Gastroesophageal sphincter (tissue), 4 donors: ENCODE results near the gene CNEP1R1. TPM values are rescaled to one million over a fixed set of nuclear protein-coding genes. Genes with fewer than 3 reads are reported as not detected.

Experiments
- ATAC-seq: fragments of 150-250 bp; one replicate; pipeline ENCODE4 v1.9.1; 2016; ENCODE audit warnings: mild to moderate bottlenecking, moderate library complexity
- H3K27ac ChIP-seq, 4 donors: fragments of 200-600 bp; sonication (generic) in 3 of 4; 1 replicate in 3 of 4; 2 replicates in 1 of 4; pipeline ENCODE4 v1.5.1; 2016 to 2019
- H3K27me3 ChIP-seq: fragments of 200-600 bp; sonication (generic); one replicate; pipeline ENCODE4 v1.5.1; 2019
- H3K36me3 ChIP-seq, 2 donors: fragments of 200-600 bp; sonication (generic); one replicate each; pipeline ENCODE4 v1.5.1; 2019; ENCODE audit warnings: control low read depth in 1 of 2
- H3K4me1 ChIP-seq, 3 donors: fragments of 200-600 bp; sonication (generic); 1 replicate in 2 of 3; 2 replicates in 1 of 3; pipeline ENCODE4 v1.5.1; 2016 to 2019; ENCODE audit warnings: control low read depth in 2 of 3
- H3K4me3 ChIP-seq, 2 donors: fragments of 200-600 bp; sonication (generic); one replicate each; pipeline ENCODE4 v1.5.1; 2019; ENCODE audit warnings: mild to moderate bottlenecking in 1 of 2, moderate library complexity in 1 of 2
- H3K9me3 ChIP-seq, 3 donors: fragments of 200-600 bp; sonication (generic); one replicate each; pipeline ENCODE4 v1.5.1; 2017 to 2019; ENCODE audit warnings: control low read depth in 2 of 3
- EP300 ChIP-seq: sonication (generic); formaldehyde crosslinking; IDR thresholded peaks from one replicate; pipeline ENCODE4 v1.6.1; 2017; ENCODE audit warnings: antibody characterized with exemption, mild to moderate bottlenecking
- POLR2A ChIP-seq, 2 donors: fragments of 450-650 bp; IDR thresholded peaks; one replicate each; pipeline ENCODE4 v1.6.1; 2017; ENCODE audit warnings: antibody characterized with exemption in 2 of 2, mild to moderate bottlenecking in 2 of 2, moderate library complexity in 1 of 2
- POLR2AphosphoS5 ChIP-seq: sonication (generic); formaldehyde crosslinking; IDR thresholded peaks from one replicate; pipeline ENCODE4 v1.6.1; 2017; ENCODE audit warnings: antibody characterized with exemption
- WGBS, 2 donors: methylation state at CpG; one replicate each; pipeline ENCODE4 v1.1.5; 2018; ENCODE audit warnings: low coverage in 1 of 2; 5-methylcytosine and 5-hydroxymethylcytosine counted together
- total RNA-seq, 4 donors: library from RNA; depleted of rRNA; stranded (reverse); fragments of >200 nt; gene quantifications; one replicate each; pipeline ENCODE4 v1.1.0, GENCODE V29; 2016
- TF ChIP-seq, protein P1 (sequence below), 4 experiments: fragments of 200-600 bp in 2 of 4; fragments of 450-650 bp in 2 of 4; sonication (generic) in 1 of 4; IDR thresholded peaks; one replicate each; pipeline ENCODE4 v1.5.1; 2017 to 2019; ENCODE audit warnings: antibody characterized with exemption in 4 of 4, mild to moderate bottlenecking in 2 of 4, moderate library complexity in 2 of 4

The CNEP1R1 gene
- total RNA-seq, 4 donors from 2014 or later = 11.6 to 21.8 (median 15.5) TPM

DNA sequence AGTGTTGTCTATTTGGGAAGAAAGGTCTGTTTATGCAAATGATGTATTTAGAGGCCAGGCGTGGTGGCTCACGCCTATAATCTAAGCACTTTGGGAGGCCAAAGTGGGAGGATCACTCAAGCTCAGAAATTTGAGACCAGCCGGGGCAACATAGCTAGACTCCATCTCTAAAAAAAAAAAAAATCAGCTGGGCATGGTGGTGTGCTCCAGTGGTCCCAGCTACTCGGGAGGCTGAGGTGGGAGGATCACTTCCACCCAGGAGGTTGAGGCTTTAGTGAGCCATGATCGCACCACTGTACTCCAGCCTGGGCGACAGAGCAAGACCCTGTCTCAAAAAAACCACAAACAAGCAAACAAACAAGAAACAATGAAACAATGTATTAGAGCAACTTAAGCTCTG, 21.8 kb downstream of the CNEP1R1 start:
- no peaks in the 10 kb centered on the region for H3K4me1 ChIP-seq
- no peak for ATAC-seq
- no peak overlapping the region for H3K27ac ChIP-seq
- H3K27me3 ChIP-seq = peaks cover 21% of the 10 kb centered on the region
- no peaks in the 10 kb centered on the region for H3K36me3 ChIP-seq
- WGBS, 2 donors = 85% methylated on average over 3 to 6 of the region's 6 CpGs
- TF ChIP-seq POLR2AphosphoS5 (no peak), POLR2A (IDR thresholded peaks at IDR 0.05) (no peak), EP300 (no peak)
- TF ChIP-seq, protein P1, sequence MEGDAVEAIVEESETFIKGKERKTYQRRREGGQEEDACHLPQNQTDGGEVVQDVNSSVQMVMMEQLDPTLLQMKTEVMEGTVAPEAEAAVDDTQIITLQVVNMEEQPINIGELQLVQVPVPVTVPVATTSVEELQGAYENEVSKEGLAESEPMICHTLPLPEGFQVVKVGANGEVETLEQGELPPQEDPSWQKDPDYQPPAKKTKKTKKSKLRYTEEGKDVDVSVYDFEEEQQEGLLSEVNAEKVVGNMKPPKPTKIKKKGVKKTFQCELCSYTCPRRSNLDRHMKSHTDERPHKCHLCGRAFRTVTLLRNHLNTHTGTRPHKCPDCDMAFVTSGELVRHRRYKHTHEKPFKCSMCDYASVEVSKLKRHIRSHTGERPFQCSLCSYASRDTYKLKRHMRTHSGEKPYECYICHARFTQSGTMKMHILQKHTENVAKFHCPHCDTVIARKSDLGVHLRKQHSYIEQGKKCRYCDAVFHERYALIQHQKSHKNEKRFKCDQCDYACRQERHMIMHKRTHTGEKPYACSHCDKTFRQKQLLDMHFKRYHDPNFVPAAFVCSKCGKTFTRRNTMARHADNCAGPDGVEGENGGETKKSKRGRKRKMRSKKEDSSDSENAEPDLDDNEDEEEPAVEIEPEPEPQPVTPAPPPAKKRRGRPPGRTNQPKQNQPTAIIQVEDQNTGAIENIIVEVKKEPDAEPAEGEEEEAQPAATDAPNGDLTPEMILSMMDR (IDR thresholded peaks at IDR 0.05) = no peak
- H3K9me3 ChIP-seq = no peaks in the 10 kb centered on the region
- no peak overlapping the region for H3K4me3 ChIP-seq

DNA sequence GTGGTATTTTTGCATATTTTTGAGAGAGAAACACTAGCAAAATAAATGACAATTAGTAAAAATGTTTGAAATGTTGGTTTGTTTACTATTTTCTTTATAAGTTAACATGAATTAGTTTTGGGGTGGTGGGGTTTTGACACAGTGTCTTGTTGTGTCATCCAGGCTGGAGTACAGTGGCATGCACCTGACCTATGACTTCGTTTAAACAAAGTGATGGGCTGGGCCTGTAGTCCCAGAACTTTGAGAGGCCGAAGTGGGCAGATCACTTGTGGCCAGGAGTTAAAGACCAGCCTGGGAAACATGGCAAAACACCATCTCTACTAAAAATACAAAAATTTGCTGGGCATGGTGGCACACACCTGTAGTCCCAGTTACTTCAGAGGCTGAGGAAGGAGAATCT, 22.8 kb downstream of the CNEP1R1 start:
- H3K4me1 ChIP-seq = no peaks in the 10 kb centered on the region
- no peak for ATAC-seq
- WGBS, 2 donors = 82 to 85% methylated on average over 2 of the region's 2 CpGs
- H3K4me3 ChIP-seq = no peak overlapping the region
- no peak overlapping the region for H3K27ac ChIP-seq
- TF ChIP-seq, protein P1 (IDR thresholded peaks at IDR 0.05) = no peak
- TF ChIP-seq POLR2AphosphoS5 (no peak), EP300 (no peak), POLR2A (IDR thresholded peaks at IDR 0.05) (no peak)
- no peaks in the 10 kb centered on the region for H3K36me3 ChIP-seq
- H3K9me3 ChIP-seq = no peaks in the 10 kb centered on the region
- H3K27me3 ChIP-seq = peaks cover 21% of the 10 kb centered on the region

DNA sequence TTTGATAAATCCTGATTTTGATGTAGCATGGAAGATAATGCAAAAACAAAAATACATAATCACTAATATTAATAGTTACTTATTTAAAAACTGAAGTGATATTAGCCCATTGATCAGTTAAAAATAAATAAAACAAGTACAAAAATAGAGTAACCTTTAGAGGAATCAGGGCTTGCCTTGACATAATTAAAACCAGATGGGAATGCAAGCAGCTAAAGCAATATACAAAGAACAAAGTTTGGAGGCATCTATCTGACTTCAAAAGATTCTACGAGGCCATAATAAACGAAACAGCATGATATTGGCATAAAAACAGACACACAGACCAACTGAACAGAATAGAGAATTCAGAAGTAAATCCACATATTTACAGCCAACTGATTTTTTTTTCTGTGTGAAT, 25.8 kb downstream of the CNEP1R1 start:
- Histone ChIP-seq H3K27me3 (peaks cover 9% of the 10 kb centered on the region), H3K36me3 (no peaks in the 10 kb centered on the region), H3K27ac (no peak overlapping the region), H3K4me1 (no peaks in the 10 kb centered on the region), H3K9me3 (peaks cover 0 to 2% (median 0%) of the 10 kb centered on the region in 3 donors), H3K4me3 (no peak overlapping the region)
- TF ChIP-seq, protein P1 (IDR thresholded peaks at IDR 0.05) = no peak
- no peak for TF ChIP-seq POLR2A (IDR thresholded peaks at IDR 0.05)
- TF ChIP-seq POLR2AphosphoS5 = no peak
- no peak for TF ChIP-seq EP300
- no peak for ATAC-seq
- 51 to 53% methylated on average over 2 of the region's 2 CpGs for WGBS, 2 donors

DNA sequence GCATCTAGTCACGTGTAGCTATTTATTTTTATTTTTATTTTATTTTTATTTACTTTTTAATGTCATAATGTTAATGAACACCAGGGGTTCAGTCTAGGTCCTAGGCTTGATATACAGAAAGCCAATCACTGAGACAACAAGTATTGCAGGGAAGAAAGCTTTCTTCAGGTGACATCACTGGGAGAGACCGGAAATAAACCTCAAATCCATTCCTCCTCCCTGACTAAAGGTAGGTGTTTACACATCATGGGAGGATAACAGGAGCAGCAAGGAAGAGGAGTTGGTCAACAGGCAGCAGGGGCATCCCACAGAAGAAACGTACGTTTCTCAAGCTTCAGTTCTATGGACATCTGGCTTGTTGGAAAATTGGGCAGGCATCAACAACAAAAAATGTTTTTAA, 31.2 kb downstream of the CNEP1R1 start:
- WGBS, 2 donors = 87 to 89% methylated on average over 3 of the region's 4 CpGs
- H3K36me3 ChIP-seq = no peaks in the 10 kb centered on the region
- peaks cover 0 to 13% (median 0%) of the 10 kb centered on the region in 3 donors for H3K9me3 ChIP-seq
- TF ChIP-seq POLR2A (IDR thresholded peaks at IDR 0.05) = no peak
- no peak for TF ChIP-seq POLR2AphosphoS5
- TF ChIP-seq EP300 = no peak
- TF ChIP-seq, protein P1 (IDR thresholded peaks at IDR 0.05) = no peak
- no peak for ATAC-seq
- no peak overlapping the region for H3K4me3 ChIP-seq
- no peaks in the 10 kb centered on the region for H3K27me3 ChIP-seq
- H3K27ac ChIP-seq = no peak overlapping the region
- no peaks in the 10 kb centered on the region for H3K4me1 ChIP-seq

DNA sequence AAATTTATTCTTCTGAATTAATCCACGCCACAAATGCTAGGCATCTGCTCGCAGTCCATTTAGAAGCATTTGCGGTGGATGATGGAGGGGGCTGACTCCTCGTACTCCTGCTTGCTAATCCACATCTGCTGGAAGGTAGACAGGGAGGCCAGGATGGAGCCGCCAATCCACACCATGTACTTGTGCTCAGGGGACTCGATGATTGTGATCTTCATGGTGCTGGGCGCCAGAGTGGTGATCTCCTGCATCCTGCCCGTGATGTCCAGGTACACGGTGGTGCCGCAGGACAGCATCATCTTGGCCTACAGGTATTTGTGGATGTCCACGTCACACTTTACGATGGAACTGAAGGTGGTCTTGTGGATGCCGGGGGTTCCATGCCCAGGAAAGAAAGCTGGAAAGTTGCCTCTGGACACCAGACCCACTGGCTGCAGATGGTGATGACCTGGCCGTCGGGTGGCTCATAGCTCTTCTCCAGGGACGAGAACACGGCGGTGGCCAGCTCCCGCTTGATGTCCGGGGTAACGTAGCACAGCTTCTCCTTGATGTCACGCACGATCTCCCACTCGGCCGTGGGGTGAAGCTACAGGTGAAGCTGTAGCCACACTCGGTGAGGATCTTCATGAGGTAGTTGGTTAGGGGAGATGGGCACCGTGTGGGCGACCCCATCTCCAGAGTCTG, 33.2 kb downstream of the CNEP1R1 start:
- TF ChIP-seq POLR2A (IDR thresholded peaks at IDR 0.05) = no peak
- Histone ChIP-seq H3K27me3 (no peaks in the 10 kb centered on the region), H3K27ac (no peak overlapping the region), H3K36me3 (no peaks in the 10 kb centered on the region), H3K4me3 (no peak overlapping the region), H3K4me1 (no peaks in the 10 kb centered on the region), H3K9me3 (peaks cover 0 to 13% (median 0%) of the 10 kb centered on the region in 3 donors)
- WGBS, 2 donors = 86 to 89% methylated on average over 4 of the region's 28 CpGs
- no peak for ATAC-seq
